GM20431 (cell line): ENCODE results near the gene TMC6.

Experiments used
- in situ Hi-C: fragments of 300-500 bp; cut with MseI, MboI; formaldehyde crosslinking; loops from one replicate; pipeline ENCODE4 v1.15.0; 2020; ENCODE audit warnings: low sequenced_read_pairs; ENCODE audit not compliant: unreplicated experiment

The TMC6 gene

DNA sequence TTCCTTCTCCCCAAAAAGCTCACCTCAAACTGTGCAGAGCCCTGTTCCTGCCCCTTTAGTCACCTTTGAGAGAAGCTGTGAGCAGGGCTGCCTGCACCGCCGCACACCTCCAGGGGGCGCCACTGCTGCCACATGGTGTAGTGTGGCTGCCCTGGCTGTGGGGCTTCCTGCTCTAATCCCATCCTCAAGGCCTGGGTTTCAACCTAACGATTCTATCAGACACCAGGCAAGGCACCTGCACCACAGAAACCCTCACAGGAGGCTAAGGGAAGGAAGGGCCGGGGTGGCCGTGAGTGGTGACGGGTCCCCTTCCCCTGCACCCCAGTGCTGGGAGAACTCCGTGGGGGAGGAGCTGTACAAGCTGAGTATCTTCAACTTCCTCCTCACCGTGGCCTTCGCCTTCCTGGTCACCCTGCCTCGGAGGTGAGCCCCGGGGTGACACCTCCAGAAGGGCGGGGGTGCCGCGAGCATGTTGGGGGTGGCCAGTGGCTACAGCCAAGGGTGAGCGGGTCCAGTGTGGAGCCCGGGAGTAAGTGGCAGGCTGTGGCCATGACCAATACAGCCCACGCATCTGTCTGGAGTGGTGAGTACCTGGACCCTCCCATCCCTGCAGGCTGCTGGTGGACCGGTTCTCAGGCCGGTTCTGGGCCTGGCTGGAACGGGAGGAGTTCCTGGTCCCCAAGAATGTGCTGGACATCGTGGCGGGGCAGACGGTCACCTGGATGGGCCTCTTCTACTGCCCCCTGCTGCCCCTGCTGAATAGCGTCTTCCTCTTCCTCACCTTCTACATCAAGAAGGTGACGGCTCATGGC, 9.0 kb upstream of the TMC6 start:
- in situ Hi-C loops = no loop called here

DNA sequence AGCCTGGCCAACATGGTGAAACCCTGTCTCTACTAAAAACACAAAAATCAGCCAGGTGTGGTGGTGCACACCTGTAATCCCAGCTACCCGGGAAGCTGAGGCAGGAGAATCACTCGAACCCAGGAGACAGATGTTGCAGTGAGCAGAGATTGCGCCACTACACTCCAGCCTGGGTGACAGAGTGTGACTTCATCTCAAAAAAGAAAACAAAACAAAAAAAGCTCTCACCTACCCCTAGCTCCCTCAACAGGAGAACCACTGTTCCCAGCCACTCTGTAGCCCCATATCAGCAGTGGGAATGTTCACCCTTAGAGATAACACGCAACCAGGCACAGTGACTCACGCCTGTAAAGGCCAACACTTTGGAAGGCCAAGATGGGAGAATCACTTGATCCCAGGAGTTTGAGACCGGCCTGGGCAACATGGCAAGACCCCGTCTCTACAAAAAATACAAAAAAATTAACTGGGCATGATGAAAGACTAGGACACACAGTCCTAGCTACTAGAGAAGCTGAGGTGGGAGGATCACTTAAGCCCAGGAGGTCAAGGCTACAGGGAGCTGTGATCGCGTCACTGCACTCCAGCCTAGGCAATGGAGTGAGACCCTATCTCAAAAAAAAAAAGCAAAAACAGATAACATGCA, 7.4 kb upstream of the TMC6 start:
- in situ Hi-C loops = no loop called here

DNA sequence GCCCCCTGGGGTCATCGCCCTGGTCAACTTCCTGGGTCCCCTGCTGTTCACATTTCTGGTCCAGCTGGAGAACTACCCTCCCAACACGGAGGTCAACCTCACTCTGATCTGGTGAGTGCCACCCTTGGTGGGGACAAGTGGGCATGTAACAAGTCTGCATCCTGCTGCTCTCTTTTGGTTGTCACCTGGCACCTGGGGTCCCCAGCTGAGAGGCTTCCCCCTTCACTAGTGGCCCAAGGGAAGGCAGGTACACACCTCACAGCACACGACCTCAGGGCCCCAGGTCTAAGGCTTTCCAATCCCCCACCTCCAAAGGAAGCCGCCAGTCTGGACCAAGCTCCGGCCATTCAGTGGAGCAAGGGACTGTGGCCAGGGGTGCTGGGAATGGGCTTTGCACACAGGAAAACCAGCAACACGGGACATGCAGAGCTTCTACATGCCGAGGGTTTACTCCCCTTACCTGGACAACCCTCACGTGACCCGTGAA, 6.4 kb upstream of the TMC6 start:
- in situ Hi-C loops = no loop called here

DNA sequence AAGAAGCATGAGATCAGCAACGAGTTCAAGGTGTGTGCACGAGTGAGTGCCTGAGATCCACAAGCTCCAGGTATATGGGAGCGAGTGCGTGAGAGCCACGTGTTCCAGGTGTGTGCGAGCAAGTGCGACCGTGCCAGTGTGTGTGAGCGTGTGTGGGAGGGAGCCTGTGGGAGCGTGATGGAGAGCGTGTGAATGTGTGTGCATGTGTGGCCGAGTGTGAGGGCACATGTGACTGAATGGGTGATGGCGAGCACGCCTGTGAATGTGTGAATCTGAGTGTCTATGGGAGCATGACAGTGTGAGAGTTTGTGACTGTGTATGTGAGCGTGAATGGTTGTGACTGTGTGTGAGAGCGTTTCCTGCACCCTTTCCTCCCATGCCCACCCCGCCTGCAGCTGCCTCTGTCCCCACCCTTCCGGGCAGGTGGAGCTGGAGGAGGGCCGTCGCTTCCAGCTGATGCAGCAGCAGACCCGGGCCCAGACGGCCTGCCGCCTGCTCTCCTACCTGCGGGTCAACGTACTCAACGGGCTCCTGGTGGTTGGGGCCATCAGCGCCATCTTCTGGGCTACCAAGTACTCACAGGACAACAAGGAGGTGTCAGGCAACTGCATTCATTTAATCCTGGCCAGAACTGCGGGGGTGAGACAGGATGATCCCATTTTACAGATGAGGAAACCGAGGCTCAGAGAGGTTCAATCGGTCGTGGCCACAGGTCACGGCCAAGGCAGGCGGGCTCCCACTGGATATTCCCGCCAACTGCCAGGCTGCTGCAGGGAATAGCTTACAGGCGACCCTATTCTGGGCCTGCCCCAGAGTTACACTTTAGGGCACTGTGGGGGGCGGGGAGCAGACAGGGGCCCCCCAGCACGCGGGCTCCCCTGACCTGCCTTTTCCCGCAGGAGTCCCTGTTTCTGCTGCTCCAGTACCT, 5.7 kb upstream of the TMC6 start:
- in situ Hi-C loops = no loop called here

DNA sequence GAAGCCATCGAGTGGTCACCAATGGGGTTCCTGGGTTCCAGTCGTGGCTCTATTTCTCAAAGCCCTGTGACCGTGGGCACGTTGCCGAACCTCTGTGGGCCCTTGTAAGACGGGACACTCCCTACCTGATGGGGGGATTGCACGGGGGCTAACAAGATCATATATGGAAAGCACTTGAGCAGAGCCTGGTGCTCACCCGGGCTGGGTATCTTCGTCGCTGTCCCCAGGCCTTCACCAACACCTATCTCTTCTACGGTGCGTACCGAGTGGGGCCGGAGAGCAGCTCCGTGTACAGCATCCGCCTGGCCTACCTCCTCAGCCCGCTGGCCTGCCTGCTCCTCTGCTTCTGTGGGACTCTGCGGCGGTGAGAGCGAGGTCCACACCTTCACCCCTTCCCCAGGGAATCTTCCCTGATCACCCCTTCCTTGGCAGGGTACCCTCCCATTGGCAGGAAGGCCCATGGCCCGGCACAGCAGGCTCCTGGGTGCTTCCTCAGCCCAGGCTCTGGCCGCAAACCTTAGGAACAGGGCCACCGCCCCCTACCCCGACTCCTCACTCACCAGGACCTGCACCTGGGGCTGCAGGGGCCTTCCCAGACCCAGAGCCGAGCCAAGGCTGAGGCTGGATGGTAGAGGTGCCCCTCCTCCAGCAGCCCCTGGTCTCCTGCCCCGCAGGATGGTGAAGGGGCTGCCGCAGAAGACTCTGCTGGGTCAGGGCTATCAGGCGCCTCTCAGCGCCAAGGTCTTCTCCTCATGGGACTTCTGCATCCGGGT, 4.8 kb upstream of the TMC6 start:
- in situ Hi-C loops = no loop called here

DNA sequence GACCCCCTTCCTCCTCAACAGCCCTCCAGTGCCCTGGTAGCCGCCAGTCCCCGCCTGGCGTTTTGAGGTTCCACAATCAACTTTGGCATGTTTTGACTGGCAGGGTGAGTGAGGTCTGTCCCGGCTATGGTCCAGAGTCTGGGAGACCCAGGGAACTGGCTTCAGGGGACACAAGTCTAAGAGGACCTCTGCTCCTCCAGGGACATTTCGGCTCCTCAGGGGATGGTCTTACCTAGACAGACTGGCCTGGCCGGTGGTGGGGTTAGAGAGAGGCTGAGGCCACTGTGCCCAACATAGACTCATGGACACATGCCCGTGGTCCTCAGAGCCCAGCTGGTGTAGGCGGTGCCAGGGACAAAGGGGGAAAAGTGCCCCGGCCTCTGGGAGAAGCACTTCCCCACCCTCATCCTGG, 4.2 kb upstream of the TMC6 start:
- in situ Hi-C loops = no loop called here

DNA sequence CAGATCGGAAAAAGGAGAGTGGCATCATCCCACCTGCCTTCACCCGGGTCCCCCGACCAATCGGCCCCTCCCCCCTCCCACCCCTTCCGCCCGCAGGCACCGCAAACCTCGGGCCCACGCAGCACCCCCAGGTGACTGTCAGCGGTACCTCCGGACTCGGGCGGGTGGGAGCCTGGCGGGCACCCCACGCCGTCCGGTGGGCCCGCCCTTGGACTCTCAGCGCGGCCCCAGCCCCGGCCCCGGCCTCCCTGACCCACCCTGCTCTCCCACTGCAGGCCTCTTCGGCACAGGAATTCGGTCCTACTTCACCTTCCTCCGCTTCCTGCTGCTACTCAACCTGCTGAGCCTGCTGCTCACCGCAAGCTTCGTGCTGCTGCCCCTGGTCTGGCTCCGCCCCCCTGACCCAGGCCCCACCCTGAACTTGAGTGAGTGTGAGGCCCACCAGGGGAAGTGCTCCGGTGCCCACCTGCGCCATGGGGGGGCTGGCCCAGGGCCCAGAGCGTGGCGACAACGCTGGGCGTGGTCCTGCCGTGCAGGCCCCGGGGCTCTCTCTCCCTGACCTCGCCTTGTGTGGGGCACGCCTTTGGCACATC, 3.6 kb upstream of the TMC6 start:
- in situ Hi-C loops = no loop called here

DNA sequence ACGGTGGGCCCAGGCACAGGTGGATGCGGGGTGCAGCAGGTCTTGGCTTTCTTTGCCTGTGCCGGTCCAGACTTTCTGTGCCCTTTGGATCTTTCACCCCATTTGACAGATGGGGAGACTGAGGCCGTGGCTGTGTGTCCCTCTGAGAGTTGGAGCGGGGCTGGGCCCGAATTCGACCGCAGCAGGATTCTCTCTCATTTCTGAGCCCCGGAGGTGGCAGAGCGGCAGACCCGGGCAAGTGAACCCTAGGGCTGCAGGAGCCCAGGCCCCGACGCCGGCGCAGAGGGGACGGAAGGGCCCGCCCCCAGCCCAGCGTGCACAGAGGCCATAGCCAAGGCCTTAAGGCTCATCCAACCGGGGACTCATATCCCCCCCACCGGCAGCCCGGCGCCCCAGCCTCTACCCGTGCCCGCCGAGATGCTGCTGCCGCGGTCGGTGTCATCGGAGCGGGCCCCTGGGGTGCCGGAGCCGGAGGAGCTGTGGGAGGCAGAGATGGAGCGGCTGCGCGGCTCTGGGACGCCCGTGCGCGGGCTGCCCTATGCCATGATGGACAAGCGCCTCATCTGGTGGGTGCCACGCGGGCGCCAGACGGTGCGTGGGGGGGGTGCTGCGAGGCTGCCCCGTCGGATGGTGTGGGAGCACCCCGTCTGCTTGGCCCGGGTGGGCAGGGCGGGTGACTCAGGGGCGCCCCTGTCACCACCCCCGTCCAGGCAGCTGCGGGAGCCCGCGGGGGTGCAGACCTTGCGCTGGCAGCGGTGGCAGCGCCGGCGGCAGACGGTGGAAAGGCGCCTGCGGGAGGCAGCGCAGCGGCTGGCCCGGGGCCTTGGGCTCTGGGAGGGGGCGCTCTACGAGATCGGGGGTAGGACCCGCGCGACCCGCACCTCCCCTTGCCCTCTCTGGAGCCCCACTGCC, 2.9 kb upstream of the TMC6 start:
- in situ Hi-C loops = no loop called here

DNA sequence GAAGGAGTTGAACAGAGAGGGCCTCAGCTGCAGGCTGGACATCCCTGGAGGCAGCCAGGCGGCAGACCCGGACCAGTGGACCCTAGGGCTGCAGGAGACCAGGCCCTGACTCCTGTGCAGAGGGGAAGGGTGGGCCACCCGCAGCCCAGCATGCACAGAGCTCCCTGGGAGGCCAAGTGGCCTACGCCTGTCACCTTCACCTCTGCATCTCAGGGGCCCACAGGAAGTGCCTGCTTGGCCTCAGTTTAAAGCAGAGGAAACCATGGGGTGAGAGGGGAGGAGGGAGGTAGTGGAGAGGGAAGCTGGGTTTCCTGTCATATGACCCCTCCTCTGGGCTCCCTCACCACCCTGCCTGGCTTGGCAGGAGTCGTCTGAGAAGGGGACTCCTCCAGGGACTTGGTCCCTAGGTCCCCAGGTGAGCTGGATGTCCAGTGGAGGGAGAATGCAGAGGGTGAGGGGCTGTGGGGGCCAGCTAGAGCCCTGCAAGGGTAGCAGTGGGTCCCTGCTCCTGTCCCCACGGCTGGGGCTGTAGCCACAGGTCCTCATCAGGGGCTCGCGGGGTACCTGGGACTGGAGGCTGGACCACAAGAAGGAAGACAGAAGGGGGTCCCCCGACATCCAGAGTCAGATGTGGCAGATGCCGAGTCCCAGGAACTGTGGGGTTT, 2.0 kb upstream of the TMC6 start, which contains the start of gene TMC8:
TMC8 (plus strand) TSS at position 335 of the 665 bp plus-strand sequence. CDS start 818 bp downstream, outside the sequence.
- in situ Hi-C loops = no loop called here

DNA sequence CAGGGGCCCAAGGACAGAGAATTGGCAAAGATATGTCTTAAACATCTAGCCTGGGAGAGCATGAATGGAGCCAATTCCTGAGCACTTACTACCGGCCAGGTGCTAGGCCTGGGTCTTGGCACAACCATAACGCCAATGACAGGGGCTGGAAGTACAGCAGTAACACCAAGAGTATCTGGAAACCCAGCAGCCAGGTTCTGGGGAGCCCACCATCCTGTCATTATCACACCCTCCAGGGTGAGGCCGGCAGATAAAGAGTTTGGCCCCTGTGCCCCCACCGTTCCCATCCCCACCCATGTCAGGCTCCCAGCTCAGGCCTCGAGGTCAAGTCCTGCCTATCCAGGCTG, 1.5 kb upstream of the TMC6 start:
- in situ Hi-C loops = no loop called here

DNA sequence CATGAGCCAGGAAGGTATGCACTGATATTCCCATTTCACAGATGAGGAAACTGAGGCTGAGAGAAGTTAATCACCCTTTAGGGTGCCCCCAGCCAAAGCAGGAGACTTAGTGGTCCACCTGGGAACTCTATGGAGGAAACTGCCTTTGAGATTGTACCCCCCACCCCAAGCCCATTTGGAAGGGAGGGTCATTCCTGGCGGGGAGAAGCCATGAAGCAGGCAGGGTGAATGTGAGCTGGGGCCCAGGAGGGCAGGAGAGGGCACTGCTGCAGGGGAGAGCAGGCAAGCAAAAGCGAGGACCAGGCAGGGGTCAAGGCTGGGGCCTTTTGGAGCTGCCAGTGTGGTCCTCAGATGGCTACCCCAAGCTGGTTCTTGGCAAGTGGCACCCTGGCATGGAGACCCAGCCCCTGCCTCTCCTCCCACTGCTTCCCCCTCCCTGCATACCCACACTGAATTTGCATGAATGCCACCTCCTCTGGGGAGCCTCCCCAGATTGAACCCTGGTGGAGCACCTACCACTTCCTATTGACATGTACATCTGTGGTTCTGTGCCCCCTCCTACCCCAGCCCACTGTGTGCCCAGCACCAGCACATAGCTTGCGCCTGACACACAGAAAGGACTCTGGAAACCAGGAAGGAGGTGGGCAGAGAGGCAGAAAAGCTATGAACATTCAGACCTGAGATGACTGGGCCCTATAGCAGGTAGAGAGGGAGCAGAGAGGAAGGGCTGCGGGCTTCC, 965 bp upstream of the TMC6 start:
- in situ Hi-C loops = no loop called here

DNA sequence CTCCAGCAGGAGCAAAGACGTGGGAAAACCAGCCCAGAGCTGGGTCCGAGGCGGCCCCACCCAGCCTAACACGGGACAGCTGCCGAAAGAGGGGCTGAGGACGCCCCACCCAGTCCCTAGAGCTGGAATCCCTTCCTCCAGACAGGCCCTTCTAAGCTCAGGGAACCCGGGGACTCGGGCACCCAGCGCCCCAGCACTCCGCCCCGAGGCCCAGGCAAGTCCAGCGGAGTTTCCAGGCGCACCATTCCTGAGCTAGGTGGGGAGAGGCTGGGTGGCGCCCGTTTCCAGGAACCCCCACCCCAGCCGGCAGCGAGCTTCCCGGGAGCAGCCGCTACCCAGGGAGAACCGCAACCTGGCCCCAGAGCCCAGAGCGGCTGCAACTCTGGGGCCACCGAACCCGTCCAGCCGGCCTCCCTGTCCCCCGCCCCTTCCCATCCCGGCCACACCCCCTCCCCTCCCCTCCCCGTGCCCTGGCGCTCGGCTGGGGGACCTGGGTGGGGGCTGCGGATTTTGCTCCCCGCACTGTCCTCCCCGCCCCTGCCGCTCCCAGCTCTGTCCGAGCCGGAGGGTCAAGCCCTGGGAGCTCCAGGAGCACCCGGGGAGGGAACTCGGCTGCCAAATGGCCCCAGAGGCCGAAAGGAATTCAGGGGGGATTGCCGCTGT, 536 bp downstream of the TMC6 start:
- in situ Hi-C loops = no loop called here

DNA sequence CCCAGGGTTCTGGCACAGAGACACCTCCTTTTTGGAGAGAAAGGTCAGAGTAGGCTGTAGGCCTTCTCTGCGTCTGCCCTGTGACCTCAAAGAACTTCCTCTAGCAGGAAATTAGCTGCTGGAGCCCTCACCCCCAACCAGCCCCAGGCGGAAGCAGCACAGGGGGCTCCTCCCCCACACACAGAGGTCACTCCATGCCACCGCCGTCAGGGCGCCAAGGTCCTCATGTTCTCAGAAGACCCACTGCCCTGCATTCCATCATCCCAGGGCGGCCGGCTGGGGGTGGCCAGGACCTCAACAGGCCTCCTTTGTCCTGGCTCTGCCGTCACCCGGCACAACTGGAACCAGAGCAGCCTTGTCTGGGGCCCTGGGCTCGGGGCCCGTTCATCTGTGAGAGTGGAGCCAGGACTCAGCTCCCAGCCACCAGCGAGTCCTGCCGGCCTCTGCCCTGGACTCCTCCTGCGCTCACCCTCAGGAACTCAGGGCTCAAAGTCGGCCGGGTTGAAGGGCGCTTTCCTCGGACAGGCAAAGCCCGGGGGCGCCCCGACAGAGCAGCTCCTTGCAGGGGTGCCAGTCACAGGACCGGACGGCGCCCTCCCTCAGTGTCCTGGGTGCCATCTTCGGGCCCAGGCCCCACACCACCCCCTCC, 1.2 kb downstream of the TMC6 start:
- in situ Hi-C loops = no loop called here

DNA sequence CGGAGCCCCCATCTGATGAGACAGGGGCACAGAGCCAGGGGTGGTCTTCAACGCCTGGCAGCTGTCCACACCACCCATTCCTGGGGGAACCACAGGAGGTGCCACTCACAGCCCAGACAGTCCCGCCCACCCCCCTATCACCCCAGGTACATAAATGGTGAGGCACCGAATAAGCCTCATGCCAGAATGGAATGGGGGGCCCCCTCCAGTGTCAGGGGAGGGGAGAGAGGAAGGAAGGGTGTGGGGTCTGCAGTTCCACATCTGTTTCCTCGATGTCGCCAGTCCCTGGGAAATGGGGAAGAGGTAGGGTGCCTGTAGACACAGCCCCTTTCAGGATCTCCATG, 1.7 kb downstream of the TMC6 start:
- in situ Hi-C loops = no loop called here

DNA sequence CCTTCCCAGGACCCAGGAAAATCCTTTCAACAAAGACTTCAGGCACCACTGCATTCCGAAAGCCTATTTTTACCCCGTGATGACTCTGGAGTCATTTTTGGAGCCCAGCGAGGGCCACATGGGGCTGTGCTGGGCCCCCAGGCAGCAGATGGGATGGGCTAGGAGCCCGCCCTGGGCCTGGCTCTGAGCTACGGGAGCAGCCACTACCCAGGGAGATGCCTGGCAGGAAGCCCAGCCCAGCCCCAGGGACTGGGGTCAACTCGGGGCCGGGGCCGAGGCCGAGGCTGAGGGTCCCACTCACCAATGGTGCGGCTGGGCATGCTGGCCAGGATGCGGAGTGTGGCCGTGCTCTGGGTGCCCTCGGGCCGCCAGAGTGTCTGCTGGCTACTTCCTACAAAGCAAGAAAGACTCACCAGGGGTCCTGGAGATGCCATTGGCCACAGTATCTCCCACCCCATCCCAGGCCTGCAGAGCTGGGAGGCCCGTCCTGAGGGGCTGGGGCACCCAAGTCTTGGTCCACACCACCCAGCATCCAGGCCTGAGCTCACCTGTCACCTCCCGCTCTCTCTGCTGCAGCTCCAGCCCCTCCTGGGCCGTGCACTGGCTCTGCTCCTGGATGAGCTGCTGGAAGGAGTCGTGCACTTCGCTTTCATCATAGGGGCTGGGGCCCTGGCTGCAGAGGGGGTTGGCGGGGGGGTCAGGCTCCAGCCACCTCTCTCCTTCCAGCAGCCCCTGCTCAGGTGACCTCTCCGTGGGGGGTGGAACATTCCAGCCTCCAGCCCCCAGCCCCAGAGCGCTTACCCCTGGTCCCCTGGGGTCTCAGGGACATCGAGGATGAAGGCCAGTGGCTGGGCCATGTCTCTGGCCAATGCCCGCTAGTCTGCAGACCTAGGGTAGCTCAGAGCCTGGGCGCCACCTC, 2.3 kb downstream of the TMC6 start:
- in situ Hi-C loops = no loop called here
